Endometrium (tissue), 2 donors: ENCODE data around the gene AKAP1.

Experiments
- FAIRE-seq: peaks from 2 replicates; lab custom pipeline; 2012; peaks lifted over from hg19 to GRCh38; lab: Jason Lieb, UNC
- donor health status: control.
- donor health status: control.

AKAP1 gene

GRCh38 chr17:57165754-57166153, 80.7 kb downstream of the AKAP1 start:
- no peak for FAIRE-seq

- FAIRE-seq, result no peak
Measured at GRCh38 chr17:57166803-57167202, 81.8 kb downstream of the AKAP1 start.

- no peak for FAIRE-seq
Measured at GRCh38 chr17:57168695-57169094, 83.6 kb downstream of the AKAP1 start.

- no peak for FAIRE-seq
Measured at GRCh38 chr17:57170866-57171265, 85.8 kb downstream of the AKAP1 start.
